RWPE2 (cell line): ENCODE measurements around the gene USP35.

Source experiments
- ATAC-seq: fragments of 200-7000 bp; cut with Tn5 transposase; 3 replicates; pipeline ENCODE4 v1.9.1; 2021; ENCODE audit warnings: low read depth
- DNase-seq: peaks from one replicate; pipeline ENCODE4 v3.0.0-alpha.2; 2020; ENCODE audit warnings: low spot score
- H3K27ac ChIP-seq: fragments of 450-650 bp; 2 replicates; pipeline ENCODE4 v1.5.1; 2017; ENCODE audit warnings: mild to moderate bottlenecking; ENCODE audit not compliant: poor library complexity, severe bottlenecking
- H3K27me3 ChIP-seq: fragments of 250-450 bp; sonication (Bioruptor Pico); 2 replicates; pipeline ENCODE4 v1.5.1; 2021; ENCODE audit warnings: mild to moderate bottlenecking, moderate library complexity; ENCODE audit not compliant: insufficient read depth, poor library complexity, severe bottlenecking
- H3K36me3 ChIP-seq: fragments of 250-450 bp; sonication (Bioruptor Pico); 2 replicates; pipeline ENCODE4 v1.5.1; 2020; ENCODE audit warnings: low read depth, mild to moderate bottlenecking, moderate library complexity
- H3K4me1 ChIP-seq: fragments of 250-450 bp; sonication (Bioruptor Pico); 2 replicates; pipeline ENCODE4 v1.5.1; 2021; ENCODE audit warnings: mild to moderate bottlenecking, moderate library complexity; ENCODE audit not compliant: insufficient read depth, poor library complexity, severe bottlenecking
- H3K4me3 ChIP-seq: fragments of 250-450 bp; sonication (Bioruptor Pico); 2 replicates; pipeline ENCODE4 v1.5.1; 2021; ENCODE audit warnings: mild to moderate bottlenecking, moderate library complexity; ENCODE audit not compliant: severe bottlenecking
- H3K9me3 ChIP-seq: fragments of 250-450 bp; sonication (Bioruptor Pico); 2 replicates; pipeline ENCODE4 v1.5.1; 2021; ENCODE audit warnings: mild to moderate bottlenecking, moderate library complexity; ENCODE audit not compliant: severe bottlenecking
- TF ChIP-seq, protein P1 (sequence below): fragments of 450-650 bp; IDR thresholded peaks from one replicate; pipeline ENCODE4 v1.5.1; 2017; ENCODE audit warnings: mild to moderate bottlenecking, moderate library complexity; ENCODE audit not compliant: poor library complexity, severe bottlenecking

Gene USP35

GRCh38 chr11:78255919-78256318 is 67.2 kb downstream of the USP35 start:
- DNase-seq (no peak), ATAC-seq (no peak)
- H3K27ac ChIP-seq = no peak overlapping the region
- no peaks in the 10 kb centered on the region for H3K4me1 ChIP-seq
- no peaks in the 10 kb centered on the region for H3K27me3 ChIP-seq
- H3K4me3 ChIP-seq = no peak overlapping the region
- H3K36me3 ChIP-seq = no peaks in the 10 kb centered on the region
- no peaks in the 10 kb centered on the region for H3K9me3 ChIP-seq
- TF ChIP-seq, protein P1, sequence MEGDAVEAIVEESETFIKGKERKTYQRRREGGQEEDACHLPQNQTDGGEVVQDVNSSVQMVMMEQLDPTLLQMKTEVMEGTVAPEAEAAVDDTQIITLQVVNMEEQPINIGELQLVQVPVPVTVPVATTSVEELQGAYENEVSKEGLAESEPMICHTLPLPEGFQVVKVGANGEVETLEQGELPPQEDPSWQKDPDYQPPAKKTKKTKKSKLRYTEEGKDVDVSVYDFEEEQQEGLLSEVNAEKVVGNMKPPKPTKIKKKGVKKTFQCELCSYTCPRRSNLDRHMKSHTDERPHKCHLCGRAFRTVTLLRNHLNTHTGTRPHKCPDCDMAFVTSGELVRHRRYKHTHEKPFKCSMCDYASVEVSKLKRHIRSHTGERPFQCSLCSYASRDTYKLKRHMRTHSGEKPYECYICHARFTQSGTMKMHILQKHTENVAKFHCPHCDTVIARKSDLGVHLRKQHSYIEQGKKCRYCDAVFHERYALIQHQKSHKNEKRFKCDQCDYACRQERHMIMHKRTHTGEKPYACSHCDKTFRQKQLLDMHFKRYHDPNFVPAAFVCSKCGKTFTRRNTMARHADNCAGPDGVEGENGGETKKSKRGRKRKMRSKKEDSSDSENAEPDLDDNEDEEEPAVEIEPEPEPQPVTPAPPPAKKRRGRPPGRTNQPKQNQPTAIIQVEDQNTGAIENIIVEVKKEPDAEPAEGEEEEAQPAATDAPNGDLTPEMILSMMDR = no peak

- H3K36me3 ChIP-seq = no peaks in the 10 kb centered on the region
- no peaks in the 10 kb centered on the region for H3K27me3 ChIP-seq
- H3K4me1 ChIP-seq = no peaks in the 10 kb centered on the region
- no peak overlapping the region for H3K4me3 ChIP-seq
- DNase-seq (no peak), ATAC-seq (peak; percentile 52; the same call in 2 of the 3 replicates)
- TF ChIP-seq, protein P1 = no peak
- no peak overlapping the region for H3K27ac ChIP-seq
- H3K9me3 ChIP-seq = no peaks in the 10 kb centered on the region
Measured at GRCh38 chr11:78256962-78257361, 68.2 kb downstream of the USP35 start.

DNA sequence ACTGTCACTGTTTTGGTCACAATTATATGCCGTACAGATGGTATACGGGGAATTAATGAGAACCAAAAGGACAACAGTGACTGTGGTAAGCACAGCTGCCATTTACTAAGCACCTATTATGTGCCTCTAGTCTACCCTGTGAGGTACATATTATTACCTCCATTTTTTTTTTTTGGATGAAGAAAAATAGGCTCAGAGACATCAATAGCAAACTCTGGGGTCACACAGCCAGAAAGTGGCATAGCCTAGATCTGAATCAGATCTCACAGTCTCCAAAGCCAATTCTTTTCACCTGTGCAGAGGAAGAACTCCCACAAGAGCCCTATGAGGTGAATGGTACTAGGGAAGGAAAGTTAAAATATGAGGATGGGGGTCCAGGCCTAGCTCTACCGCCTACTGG is 68.9 kb downstream of the USP35 start:
- no peak for DNase-seq
- no peak overlapping the region for H3K27ac ChIP-seq
- no peaks in the 10 kb centered on the region for H3K36me3 ChIP-seq
- H3K4me3 ChIP-seq = no peak overlapping the region
- H3K4me1 ChIP-seq = no peaks in the 10 kb centered on the region
- TF ChIP-seq, protein P1 = no peak
- no peaks in the 10 kb centered on the region for H3K9me3 ChIP-seq
- no peak for ATAC-seq
- no peaks in the 10 kb centered on the region for H3K27me3 ChIP-seq

DNA sequence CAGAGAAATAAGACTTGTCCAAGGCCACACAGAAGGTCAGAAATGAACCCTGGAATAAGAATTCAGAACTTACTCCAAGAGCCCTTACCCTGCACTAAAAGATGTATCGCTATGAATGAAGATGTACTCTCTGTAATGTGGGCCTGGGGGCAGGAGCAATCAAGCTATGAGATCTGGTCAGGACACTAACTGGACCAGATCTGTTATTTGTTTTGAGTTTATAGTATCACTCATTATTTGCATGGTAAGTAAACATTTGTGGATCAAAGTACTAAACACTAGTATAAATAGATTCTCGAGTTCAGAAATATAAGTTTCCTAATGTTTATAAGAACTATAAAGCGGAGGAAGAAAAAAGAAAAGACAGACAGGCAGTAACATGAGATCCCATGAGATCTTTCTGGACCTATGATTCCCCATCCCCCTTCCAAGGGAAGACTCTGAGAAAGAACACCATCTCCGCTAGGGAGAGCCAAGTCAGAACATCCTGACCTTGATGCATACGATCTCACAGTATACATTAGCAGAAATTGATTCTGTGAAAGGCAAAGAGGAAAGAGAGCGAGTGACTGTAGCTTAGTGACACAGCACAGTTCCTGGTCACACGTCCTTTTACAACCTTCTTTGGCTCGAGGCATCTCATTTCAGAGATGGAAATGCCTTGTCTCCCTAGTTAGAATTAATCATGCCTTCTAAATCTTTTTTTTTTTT is 71.2 kb downstream of the USP35 start:
- H3K4me3 ChIP-seq = no peak overlapping the region
- no peaks in the 10 kb centered on the region for H3K36me3 ChIP-seq
- no peaks in the 10 kb centered on the region for H3K4me1 ChIP-seq
- H3K27me3 ChIP-seq = no peaks in the 10 kb centered on the region
- no peaks in the 10 kb centered on the region for H3K9me3 ChIP-seq
- TF ChIP-seq, protein P1 = no peak
- ATAC-seq (no peak), DNase-seq (no peak)
- H3K27ac ChIP-seq = no peak overlapping the region

- DNase-seq = no peak
- H3K4me3 ChIP-seq = no peak overlapping the region
- TF ChIP-seq, protein P1 = no peak
- no peaks in the 10 kb centered on the region for H3K4me1 ChIP-seq
- H3K27ac ChIP-seq = no peak overlapping the region
- H3K36me3 ChIP-seq = no peaks in the 10 kb centered on the region
- no peak for ATAC-seq
- no peaks in the 10 kb centered on the region for H3K27me3 ChIP-seq
- H3K9me3 ChIP-seq = no peaks in the 10 kb centered on the region
Measured at GRCh38 chr11:78261367-78261766, 72.6 kb downstream of the USP35 start.
